ENCODE data around the gene APCDD1. TPM values are rescaled to one million over a fixed set of nuclear protein-coding genes. Genes with fewer than 3 reads are reported as not detected.

APCDD1 gene
- total and polyA plus RNA-seq, 2 of the 8 experiments (the other 6 are each of a cell fraction or from before 2014, with no cell fraction given), result 2.6 to 3.6 TPM

DNA sequence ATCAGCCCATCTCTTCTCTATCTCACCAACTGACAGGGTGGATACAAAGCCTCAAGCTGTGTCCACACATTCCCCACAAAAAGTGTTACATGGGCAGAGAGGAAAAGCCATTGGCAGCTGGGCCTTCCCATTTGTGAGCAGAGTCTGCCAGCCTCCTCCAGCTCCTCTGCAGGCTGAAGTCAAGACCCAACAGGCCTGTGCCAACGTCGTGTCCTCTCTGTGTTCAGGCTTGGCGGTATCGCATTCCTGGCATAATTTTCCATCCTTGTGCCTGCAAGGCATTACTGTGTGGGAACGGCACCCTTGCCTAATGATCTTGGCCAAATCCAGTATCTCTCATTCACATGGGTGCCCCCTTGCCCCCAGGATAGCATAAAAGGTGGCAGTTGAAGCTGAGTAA is 41.5 kb upstream of the APCDD1 start (continued):
- TF ChIP-seq, protein P1, sequence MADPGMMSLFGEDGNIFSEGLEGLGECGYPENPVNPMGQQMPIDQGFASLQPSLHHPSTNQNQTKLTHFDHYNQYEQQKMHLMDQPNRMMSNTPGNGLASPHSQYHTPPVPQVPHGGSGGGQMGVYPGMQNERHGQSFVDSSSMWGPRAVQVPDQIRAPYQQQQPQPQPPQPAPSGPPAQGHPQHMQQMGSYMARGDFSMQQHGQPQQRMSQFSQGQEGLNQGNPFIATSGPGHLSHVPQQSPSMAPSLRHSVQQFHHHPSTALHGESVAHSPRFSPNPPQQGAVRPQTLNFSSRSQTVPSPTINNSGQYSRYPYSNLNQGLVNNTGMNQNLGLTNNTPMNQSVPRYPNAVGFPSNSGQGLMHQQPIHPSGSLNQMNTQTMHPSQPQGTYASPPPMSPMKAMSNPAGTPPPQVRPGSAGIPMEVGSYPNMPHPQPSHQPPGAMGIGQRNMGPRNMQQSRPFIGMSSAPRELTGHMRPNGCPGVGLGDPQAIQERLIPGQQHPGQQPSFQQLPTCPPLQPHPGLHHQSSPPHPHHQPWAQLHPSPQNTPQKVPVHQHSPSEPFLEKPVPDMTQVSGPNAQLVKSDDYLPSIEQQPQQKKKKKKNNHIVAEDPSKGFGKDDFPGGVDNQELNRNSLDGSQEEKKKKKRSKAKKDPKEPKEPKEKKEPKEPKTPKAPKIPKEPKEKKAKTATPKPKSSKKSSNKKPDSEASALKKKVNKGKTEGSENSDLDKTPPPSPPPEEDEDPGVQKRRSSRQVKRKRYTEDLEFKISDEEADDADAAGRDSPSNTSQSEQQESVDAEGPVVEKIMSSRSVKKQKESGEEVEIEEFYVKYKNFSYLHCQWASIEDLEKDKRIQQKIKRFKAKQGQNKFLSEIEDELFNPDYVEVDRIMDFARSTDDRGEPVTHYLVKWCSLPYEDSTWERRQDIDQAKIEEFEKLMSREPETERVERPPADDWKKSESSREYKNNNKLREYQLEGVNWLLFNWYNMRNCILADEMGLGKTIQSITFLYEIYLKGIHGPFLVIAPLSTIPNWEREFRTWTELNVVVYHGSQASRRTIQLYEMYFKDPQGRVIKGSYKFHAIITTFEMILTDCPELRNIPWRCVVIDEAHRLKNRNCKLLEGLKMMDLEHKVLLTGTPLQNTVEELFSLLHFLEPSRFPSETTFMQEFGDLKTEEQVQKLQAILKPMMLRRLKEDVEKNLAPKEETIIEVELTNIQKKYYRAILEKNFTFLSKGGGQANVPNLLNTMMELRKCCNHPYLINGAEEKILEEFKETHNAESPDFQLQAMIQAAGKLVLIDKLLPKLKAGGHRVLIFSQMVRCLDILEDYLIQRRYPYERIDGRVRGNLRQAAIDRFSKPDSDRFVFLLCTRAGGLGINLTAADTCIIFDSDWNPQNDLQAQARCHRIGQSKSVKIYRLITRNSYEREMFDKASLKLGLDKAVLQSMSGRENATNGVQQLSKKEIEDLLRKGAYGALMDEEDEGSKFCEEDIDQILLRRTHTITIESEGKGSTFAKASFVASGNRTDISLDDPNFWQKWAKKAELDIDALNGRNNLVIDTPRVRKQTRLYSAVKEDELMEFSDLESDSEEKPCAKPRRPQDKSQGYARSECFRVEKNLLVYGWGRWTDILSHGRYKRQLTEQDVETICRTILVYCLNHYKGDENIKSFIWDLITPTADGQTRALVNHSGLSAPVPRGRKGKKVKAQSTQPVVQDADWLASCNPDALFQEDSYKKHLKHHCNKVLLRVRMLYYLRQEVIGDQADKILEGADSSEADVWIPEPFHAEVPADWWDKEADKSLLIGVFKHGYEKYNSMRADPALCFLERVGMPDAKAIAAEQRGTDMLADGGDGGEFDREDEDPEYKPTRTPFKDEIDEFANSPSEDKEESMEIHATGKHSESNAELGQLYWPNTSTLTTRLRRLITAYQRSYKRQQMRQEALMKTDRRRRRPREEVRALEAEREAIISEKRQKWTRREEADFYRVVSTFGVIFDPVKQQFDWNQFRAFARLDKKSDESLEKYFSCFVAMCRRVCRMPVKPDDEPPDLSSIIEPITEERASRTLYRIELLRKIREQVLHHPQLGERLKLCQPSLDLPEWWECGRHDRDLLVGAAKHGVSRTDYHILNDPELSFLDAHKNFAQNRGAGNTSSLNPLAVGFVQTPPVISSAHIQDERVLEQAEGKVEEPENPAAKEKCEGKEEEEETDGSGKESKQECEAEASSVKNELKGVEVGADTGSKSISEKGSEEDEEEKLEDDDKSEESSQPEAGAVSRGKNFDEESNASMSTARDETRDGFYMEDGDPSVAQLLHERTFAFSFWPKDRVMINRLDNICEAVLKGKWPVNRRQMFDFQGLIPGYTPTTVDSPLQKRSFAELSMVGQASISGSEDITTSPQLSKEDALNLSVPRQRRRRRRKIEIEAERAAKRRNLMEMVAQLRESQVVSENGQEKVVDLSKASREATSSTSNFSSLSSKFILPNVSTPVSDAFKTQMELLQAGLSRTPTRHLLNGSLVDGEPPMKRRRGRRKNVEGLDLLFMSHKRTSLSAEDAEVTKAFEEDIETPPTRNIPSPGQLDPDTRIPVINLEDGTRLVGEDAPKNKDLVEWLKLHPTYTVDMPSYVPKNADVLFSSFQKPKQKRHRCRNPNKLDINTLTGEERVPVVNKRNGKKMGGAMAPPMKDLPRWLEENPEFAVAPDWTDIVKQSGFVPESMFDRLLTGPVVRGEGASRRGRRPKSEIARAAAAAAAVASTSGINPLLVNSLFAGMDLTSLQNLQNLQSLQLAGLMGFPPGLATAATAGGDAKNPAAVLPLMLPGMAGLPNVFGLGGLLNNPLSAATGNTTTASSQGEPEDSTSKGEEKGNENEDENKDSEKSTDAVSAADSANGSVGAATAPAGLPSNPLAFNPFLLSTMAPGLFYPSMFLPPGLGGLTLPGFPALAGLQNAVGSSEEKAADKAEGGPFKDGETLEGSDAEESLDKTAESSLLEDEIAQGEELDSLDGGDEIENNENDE (IDR thresholded peaks at IDR 0.05; ENCODE audit: insufficient replicate concordance, low read length), result no peak
- TF ChIP-seq MAFK (IDR thresholded peaks at IDR 0.05; ENCODE audit: low read depth, low read length), result no peak
- TF ChIP-seq SRF (IDR thresholded peaks at IDR 0.05; ENCODE audit: low read depth, low read length), result no peak
- no peak for TF ChIP-seq RFX5 (IDR thresholded peaks at IDR 0.05; ENCODE audit: borderline replicate concordance, low read depth, low read length)

All from H1 (cell line).